GM19455 (cell line): ENCODE measurements around the gene GPN2.

ENCODE experiments used
- ATAC-seq: cut with Tn5 transposase; IDR thresholded peaks from one replicate; pipeline ENCODE4 v1.9.1; 2021; ENCODE audit not compliant: unreplicated experiment

The GPN2 gene

GRCh38 chr1:26889551-26890466 is at the start of gene GPN2:
TSS of gene GPN2 (minus strand) at chr1:26890283. CDS start at chr1:26890096, 187 bp downstream.
- peak; percentile 83 for ATAC-seq

- ATAC-seq, result no peak
Observed at GRCh38 chr1:26938659-26939025, 48.6 kb upstream of the GPN2 start.

GRCh38 chr1:26938004-26938658 is 48.0 kb upstream of the GPN2 start:
- ATAC-seq, result no peak

- no peak for ATAC-seq
Observed at GRCh38 chr1:26936823-26937222, 46.7 kb upstream of the GPN2 start.

GRCh38 chr1:26932531-26932930 is 42.4 kb upstream of the GPN2 start:
- no peak for ATAC-seq

- ATAC-seq, result no peak
Observed at GRCh38 chr1:26923711-26924110, 33.6 kb upstream of the GPN2 start.

- no peak for ATAC-seq
Observed at GRCh38 chr1:26922901-26923300, 32.8 kb upstream of the GPN2 start.

GRCh38 chr1:26922431-26922729 is 32.3 kb upstream of the GPN2 start:
- no peak for ATAC-seq

GRCh38 chr1:26921540-26922430 is 31.7 kb upstream of the GPN2 start, which contains the start of gene NUDC:
TSS of gene NUDC (plus strand) at chr1:26921743. CDS start at chr1:26921849, 106 bp downstream.
- peak; percentile 95 for ATAC-seq

GRCh38 chr1:26921126-26921539 is 31.1 kb upstream of the GPN2 start:
- peak; percentile 13 for ATAC-seq

GRCh38 chr1:26915204-26915842 is 25.2 kb upstream of the GPN2 start:
- ATAC-seq, result no peak

GRCh38 chr1:26913754-26914619 is 23.9 kb upstream of the GPN2 start, which contains the start of gene NR0B2:
TSS of gene NR0B2 (minus strand) at chr1:26913975. CDS start at chr1:26913940, 35 bp downstream.
- ATAC-seq, result no peak

GRCh38 chr1:26913389-26913753 is 23.3 kb upstream of the GPN2 start:
- no peak for ATAC-seq

GRCh38 chr1:26912147-26912490 is 22.0 kb upstream of the GPN2 start:
- ATAC-seq, result no peak

- ATAC-seq, result no peak
Observed at GRCh38 chr1:26911399-26912146, 21.5 kb upstream of the GPN2 start.

- no peak for ATAC-seq
Observed at GRCh38 chr1:26910343-26911160, 20.5 kb upstream of the GPN2 start.

- ATAC-seq, result no peak
Observed at GRCh38 chr1:26909951-26910342, 19.9 kb upstream of the GPN2 start.
